Tibial artery (tissue), 4 donors: Measurements from ENCODE around the gene EML3.
"Not testable (repeated sequence)": the region's sequence is repeated elsewhere in the genome, so short reads cannot be mapped to it uniquely, and the experiment has no call there.

Experiments
- DNase-seq, 2 donors: peaks; one replicate each; pipeline ENCODE4 v3.0.0-alpha.2; 2019
- H3K27ac ChIP-seq, 2 donors: fragments of 200-600 bp; sonication (generic) in 1 of 2; 1 replicate in 1 of 2; 2 replicates in 1 of 2; pipeline ENCODE4 v1.5.1; 2018 to 2019; ENCODE audit warnings: mild to moderate bottlenecking in 1 of 2
- H3K27me3 ChIP-seq, 2 donors: fragments of 200-600 bp; sonication (generic) in 1 of 2; one replicate each; pipeline versions ENCODE4 v1.5.1 to v1.6.0; 2016 to 2019
- H3K36me3 ChIP-seq, 3 donors: fragments of 200-600 bp; sonication (generic) in 2 of 3; one replicate each; pipeline ENCODE4 v1.5.1; 2016 to 2019; ENCODE audit warnings: mild to moderate bottlenecking in 2 of 3
- H3K4me1 ChIP-seq, 4 donors: fragments of 200-600 bp; sonication (generic) in 2 of 4; 1 replicate in 3 of 4; 2 replicates in 1 of 4; pipeline ENCODE4 v1.5.1; 2016 to 2019
- H3K4me3 ChIP-seq, 2 donors: fragments of 200-600 bp; sonication (generic) in 1 of 2; 1 replicate in 1 of 2; 2 replicates in 1 of 2; pipeline ENCODE4 v1.5.1; 2018 to 2019; ENCODE audit warnings: mild to moderate bottlenecking in 2 of 2
- H3K9me3 ChIP-seq, 3 donors: fragments of 200-600 bp; sonication (generic) in 1 of 3; one replicate each; pipeline ENCODE4 v1.5.1; 2016 to 2019
- CTCF ChIP-seq, 2 experiments: fragments of 200-600 bp in 1 of 2; fragments of 450-650 bp in 1 of 2; IDR thresholded peaks; one replicate each; pipeline ENCODE4 v1.5.1; 2017 to 2019; ENCODE audit warnings: antibody characterized with exemption in 2 of 2, mild to moderate bottlenecking in 1 of 2, moderate library complexity in 1 of 2
- intact Hi-C: fragments of 100-400 bp; cut with DNase I; formaldehyde crosslinking; loops from one replicate; pipeline ENCODE4 v1.15.0; 2023; ENCODE audit warnings: low total_unique reads

The EML3 gene

DNA sequence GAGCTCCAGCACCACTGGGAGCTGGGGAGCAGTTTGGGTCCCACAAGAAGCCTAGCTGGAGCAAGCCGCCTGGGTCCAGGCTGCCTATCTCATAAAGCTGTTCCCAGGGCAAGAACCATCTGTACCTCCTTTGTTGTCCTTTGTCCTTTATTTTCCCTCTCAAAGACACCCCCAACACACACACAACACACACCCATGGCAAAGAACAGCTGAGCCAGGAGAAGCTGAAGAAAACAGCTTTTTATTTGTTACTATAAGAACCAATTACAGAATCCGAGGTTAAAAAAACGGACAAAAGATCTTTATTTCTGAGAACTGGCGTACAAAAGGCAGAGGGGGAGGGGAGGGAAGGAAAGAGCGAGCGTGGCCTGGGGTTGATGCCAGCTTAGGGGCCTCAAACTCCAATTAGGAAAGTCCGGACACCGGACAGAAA is 19.6 kb downstream of the EML3 start:
- no peaks in the 10 kb centered on the region for H3K27me3 ChIP-seq
- no peak for DNase-seq
- H3K4me3 ChIP-seq, result no peak overlapping the region
- H3K9me3 ChIP-seq, result no peaks in the 10 kb centered on the region
- H3K36me3 ChIP-seq, result peaks cover 44 to 56% (median 55%) of the 10 kb centered on the region in 3 donors
- TF ChIP-seq CTCF (IDR thresholded peaks at IDR 0.05), result no peak
- peak overlapping the region; percentile 89 to 97 for H3K27ac ChIP-seq
- peaks cover 0 to 30% (median 19%) of the 10 kb centered on the region in 4 donors for H3K4me1 ChIP-seq
- intact Hi-C loops, result loop anchor here (10.0 kb wide), 1 partner anchor 48 kb away; the partner anchor contains the start of gene AHNAK

GRCh38 chr11:62592146-62592815 is 20.3 kb downstream of the EML3 start:
- H3K36me3 ChIP-seq, result peaks cover 40 to 56% (median 55%) of the 10 kb centered on the region in 3 donors
- H3K9me3 ChIP-seq, result no peaks in the 10 kb centered on the region
- H3K4me1 ChIP-seq, result peaks cover 0 to 30% (median 19%) of the 10 kb centered on the region in 4 donors
- H3K27ac ChIP-seq, result peak overlapping the region; percentile 89 to 97
- intact Hi-C loops, result loop anchor here (10.0 kb wide), 1 partner anchor 47 kb away; the partner anchor contains the start of gene AHNAK
- H3K4me3 ChIP-seq, result peak overlapping the region; percentile 69 to 89
- DNase-seq, result no peak
- no peak for TF ChIP-seq CTCF (IDR thresholded peaks at IDR 0.05)
- no peaks in the 10 kb centered on the region for H3K27me3 ChIP-seq

DNA sequence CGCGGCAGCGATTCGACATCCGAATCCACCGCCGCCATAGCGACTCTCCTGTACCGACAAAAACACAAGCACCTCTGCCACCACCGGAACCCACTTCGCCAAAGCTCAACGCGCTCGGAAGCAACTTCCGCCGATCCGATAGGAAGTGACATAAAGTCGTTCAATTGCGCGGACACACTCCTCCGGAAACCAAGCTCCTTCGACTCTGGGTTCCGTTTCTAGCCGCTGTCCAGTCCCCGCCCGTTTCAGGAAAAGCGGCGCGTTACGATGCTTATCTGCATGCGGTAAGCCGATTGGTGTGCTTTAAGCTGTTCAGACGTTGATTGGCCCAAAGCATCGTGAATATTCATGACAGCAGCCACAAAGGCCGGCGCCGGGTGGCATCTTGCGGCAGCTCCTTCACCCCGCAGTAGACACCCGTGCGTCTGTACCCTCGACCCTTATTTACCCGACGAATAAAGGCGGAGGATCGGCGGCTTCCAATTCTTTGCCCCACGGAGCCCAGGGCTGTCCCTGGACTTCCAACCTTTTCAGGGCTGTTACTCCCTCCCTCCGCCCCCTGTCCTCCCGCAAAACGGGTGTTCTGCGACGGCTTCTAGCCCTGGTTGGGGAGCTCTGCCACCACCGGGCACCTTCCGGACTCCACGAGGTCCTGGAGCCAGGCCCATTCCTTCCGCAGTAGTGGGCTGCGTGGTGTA is 21.0 kb downstream of the EML3 start, which contains the start of gene TUT1:
TSS of gene TUT1 (minus strand) at position 76 of the 698 bp plus-strand sequence. CDS start at position 38, 38 bp downstream.
- Histone ChIP-seq H3K4me1 (peaks cover 0 to 30% (median 19%) of the 10 kb centered on the region in 4 donors), H3K4me3 (peak within 1 kb of the TSS; percentile 69 to 89), H3K9me3 (no peaks in the 10 kb centered on the region), H3K27me3 (no peaks in the 10 kb centered on the region), H3K36me3 (peaks cover 35 to 56% (median 50%) of the 10 kb centered on the region in 3 donors), H3K27ac (peak within 1 kb of the TSS; percentile 89 to 97)
- TF ChIP-seq CTCF (IDR thresholded peaks at IDR 0.05), result no peak
- DNase-seq, result peak; percentile 98
- intact Hi-C loops, result loop anchor here (10.0 kb wide), 1 partner anchor 47 kb away; the partner anchor contains the start of gene AHNAK

DNA sequence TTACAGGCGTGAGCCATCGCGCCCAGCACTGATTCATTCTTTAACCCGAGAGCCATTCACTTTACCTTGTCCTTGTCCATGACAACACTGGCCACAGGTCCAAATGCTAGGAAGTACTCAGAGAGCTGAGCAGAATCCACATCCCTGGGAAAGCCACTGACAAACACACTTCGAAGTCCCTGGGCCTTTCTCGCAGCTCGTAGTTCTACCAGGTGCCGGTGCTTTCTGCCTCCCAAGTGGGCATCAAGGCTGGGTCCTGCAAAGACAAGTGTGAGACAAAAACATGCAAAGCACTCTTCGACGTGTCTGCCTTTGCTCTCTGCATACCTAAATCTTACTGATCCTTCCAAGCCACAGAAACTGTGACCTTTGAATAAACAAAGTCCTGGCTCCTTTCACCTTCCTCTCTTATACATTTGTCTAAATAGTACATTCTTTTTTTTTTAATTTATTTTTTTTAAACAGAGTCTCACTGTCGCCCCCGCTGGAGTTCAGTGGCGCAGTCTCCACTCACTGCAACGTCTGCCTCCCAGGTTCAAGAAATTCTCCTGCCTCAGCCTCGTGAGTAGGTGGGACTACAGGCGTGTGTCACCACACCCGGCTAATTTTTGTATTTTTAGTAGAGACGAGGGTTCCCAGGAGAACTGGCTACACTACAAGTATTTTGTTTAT is 23.5 kb downstream of the EML3 start:
- peaks cover 10 to 53% (median 32%) of the 10 kb centered on the region in 3 donors for H3K36me3 ChIP-seq

GRCh38 chr11:62585356-62585755 is 27.2 kb downstream of the EML3 start:
- peaks cover 14 to 76% (median 43%) of the 10 kb centered on the region in 3 donors for H3K36me3 ChIP-seq
- DNase-seq, H3K4me1 ChIP-seq, H3K27ac ChIP-seq, H3K9me3 ChIP-seq, H3K27me3 ChIP-seq, H3K4me3 ChIP-seq, intact Hi-C loops: not testable (repeated sequence)

More for the DNA sequence above, 23.5 kb downstream of the EML3 start:
- Histone ChIP-seq H3K4me3 (no peak overlapping the region), H3K9me3 (no peaks in the 10 kb centered on the region), H3K27me3 (no peaks in the 10 kb centered on the region), H3K27ac (no peak overlapping the region), H3K4me1 (peaks cover 0 to 30% (median 19%) of the 10 kb centered on the region in 4 donors)
- intact Hi-C loops, result no loop called here
- no peak for DNase-seq
- no peak for TF ChIP-seq CTCF (IDR thresholded peaks at IDR 0.05)

GRCh38 chr11:62581735-62582134 is 30.8 kb downstream of the EML3 start:
- H3K27ac ChIP-seq, H3K9me3 ChIP-seq, H3K27me3 ChIP-seq, H3K4me1 ChIP-seq, H3K4me3 ChIP-seq, DNase-seq, intact Hi-C loops: not testable (repeated sequence)
- H3K36me3 ChIP-seq, result peaks cover 15 to 87% (median 39%) of the 10 kb centered on the region in 3 donors
